GM04503 (cell line): ENCODE measurements around the gene NOL7.

Experiments used
- DNase-seq: peaks from one replicate; pipeline ENCODE4 v3.0.0-alpha.2; 2012; ENCODE audit warnings: low read depth

NOL7 gene

DNA sequence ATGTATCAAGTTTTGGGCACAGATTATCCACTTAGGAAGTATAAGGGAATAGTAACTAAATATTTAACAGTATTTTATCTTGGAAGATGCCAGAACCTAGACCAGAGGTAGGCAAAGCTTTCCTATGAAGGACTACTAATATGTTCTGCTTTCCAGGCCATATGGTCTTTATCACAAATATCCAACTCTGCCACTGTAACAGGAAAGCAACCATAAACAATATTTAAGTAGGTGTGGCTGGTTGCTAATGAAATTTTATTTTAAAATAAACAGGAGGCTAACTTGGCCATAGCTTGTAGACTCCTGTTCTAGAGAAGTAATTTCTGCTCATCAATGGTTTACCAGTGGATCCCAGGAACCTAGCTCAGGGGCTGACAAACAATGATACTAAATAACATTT, 39.4 kb downstream of the NOL7 start:
- DNase-seq = no peak

DNA sequence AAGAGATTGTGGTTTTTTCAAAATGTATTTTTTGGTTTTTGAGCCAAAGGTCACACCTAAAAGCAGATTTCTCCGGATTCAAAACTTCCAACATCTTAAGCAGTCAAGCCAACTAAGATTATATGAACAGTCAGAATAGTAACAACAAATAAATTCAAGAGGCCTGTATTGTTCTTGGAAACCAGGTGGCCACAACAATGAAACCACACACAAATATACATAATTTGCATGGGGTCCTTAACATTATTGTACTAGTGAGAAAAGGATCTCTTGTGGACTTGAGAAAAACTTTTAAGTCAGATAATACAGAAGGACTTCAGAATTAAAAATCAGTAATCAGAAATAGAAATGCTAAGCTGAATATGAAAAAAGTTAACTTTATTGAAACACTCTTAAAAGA, 40.6 kb downstream of the NOL7 start:
- no peak for DNase-seq

DNA sequence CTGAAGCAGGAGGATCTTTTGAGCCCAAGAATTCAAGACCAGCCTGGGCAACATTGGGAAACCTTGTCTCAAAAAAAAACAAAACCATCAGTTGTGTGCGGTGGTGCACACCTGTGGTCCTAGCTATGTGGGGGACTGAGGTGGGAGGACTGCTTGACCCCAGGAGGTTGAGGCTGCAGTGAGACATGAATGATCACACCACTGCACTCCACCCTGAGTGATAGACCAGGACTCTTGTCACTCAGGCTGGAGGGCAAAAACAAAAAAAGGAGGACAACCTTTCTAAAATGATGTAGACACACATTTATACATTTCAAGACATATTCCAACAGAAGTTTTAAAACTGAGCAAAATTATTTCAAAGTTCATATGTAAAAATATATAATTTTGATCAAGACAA, 45.1 kb downstream of the NOL7 start:
- DNase-seq = no peak

DNA sequence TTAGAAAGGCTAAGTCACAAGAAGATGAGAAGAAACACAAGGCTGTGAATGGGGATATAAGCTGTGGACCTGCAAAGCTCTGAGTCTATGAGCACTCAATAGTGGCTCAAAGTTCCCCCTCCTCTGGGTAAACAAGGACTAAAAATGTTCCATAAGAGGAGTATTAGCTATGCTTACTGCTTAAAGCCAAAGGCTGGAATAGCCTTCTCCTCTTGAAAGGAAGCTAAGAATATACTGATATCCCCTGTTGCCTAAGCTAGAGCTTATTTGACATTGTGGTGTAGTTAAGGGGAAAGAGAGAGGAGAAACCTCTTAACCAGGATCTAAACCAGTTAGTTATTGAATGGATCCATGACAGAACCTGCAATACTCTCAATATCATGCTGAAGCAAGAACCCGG, 45.8 kb downstream of the NOL7 start:
- DNase-seq = no peak

DNA sequence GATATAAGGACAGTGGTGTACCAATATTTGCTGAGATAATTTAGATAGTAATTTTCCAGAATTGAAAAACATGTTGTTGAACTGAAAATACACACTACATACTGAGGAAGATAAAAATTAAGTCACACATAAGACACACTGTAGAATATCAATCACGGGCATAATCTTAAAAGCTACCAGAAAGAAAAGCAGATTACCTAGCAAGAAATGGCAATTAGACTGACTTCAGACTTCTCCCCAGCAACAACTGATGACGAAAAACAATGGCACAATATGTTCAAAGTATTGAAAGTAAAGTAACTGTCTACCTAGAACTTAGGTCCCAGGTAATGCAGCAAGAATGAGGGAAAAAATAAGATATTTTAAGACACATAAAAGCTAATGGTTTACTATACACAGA, 46.5 kb downstream of the NOL7 start:
- no peak for DNase-seq

DNA sequence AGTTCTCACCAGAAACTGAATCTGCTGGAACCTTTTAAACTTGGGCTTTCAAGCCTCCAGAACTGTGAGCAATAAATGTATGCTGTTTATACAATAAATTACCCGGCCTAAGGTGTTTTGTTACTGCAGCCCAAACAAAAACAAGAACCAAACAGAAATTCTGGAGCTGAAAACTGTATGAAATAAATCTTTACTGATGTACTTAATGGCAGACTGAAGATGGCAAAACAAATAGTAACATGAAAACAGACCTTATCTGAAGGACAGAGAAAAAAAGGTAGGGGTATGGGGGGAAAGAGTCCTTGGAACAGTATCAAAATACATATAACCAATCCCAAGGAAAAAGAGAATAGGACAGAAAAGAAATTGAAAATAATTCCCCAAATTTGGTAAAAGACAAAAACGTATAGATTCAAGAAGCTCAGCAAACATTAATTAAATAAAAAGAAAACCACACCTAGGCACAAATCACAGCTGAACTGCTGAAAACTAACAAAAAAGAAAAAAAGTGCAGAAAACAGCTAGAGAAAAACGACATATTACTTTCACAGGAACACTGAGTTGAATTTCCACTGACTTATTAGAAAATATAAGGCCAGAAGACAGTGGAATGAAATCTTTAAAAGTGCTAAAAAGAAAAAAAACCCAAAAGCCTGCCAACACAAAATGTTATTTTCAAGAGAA, 47.7 kb downstream of the NOL7 start:
- no peak for DNase-seq

DNA sequence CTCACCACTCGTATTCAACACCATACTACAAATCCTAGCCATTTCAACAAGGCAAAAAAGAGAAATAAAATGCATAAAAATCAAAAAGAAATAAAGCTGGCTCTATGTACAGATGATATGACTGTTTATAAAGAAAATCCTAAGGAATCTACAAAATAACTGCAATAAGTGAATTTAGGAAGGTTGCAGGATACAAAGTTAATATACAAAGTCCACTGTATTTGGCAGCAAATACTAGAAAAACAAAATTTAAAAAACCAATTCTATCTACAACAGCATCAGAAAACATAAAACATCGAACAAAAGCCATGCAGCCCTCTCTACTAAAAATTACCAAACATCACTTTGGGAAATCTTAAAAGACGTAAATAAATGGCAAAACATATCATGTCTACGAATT, 48.9 kb downstream of the NOL7 start:
- no peak for DNase-seq

DNA sequence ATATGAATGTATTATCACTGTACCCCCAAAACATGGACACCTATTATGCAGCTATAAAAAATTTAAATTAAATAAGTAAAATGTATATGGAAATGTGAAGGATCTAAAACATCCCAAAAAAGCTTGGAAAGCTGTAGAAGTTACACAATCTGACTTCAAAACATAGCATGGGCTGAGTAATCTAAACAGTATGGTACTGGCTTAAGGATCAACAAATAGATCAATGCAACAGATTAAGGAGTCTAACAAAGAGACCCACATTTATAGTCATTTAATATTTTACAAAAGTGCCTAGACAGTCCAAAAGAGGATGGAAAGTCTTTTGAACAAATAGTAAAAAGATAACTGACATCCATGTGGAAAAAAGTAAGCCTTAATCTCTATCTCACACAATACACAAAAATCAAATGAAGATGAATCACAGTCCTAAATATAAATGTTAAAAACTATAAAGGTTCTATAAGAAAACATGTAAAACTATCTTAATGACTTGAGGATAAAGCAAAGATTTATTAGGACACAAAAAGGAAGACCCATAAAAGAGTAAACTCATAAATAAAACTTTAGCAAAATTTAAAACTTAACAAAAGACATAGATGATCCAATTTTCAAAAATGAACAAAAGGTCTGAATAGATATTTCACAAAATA, 49.7 kb downstream of the NOL7 start:
- no peak for DNase-seq

DNA sequence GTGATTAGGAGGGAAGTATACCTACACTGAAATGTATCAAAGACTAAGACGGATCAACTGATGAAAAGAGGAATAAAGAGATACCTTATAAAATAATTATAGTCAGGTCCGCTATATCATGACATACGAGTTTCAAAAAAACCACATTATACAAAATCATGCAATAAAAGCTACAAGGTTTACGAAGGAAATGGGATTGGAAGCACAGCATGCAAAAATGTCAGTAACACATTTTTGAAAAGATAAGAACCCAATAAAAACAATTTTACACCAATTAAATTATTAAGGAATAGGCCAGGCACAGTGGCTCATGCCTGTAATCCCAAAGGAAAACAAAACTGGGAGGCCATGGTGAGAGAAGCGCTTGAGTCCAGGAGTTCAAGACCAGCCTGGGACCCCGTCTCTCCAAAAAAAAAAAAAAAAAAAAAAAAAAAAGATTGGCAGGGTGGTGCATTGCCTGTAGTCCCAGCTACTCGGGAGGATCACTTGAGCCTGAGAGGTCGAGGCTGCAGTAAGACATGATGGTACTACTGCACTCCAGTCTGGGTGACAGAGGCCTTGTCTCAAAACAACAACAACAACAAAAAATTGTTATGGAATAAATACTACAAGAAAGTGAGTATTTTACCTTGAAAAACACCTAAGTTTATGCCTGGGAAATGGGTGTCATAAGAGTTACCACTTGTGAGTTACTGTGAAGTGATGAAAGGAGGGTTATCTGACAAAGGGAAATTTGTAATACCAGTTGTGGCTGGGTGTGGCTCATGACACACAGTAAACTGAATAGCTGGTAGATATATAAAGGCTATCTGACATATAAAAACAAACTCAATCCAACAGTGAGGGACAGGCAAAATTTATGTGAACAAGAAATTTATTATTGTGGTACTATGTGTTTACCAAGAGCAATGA, 51.3 kb downstream of the NOL7 start:
- DNase-seq = no peak

DNA sequence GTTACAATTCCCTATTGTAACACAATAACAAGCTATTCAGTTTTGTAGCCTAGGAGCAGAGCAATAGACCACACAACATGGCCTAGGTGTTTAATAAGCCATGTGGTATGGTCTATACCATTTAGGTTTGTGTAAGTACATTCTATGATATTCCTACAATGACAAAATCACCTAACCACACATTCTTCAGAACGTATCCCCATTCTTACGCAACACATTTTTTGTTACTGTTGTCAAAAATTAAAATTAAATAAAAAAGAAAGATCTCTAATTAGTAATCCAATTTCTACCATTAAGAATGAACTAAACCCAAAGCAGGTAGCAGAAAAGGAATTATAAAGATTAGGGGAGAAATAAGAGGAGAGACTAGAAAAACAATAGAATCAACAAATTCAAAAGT, 52.5 kb downstream of the NOL7 start:
- DNase-seq = no peak

DNA sequence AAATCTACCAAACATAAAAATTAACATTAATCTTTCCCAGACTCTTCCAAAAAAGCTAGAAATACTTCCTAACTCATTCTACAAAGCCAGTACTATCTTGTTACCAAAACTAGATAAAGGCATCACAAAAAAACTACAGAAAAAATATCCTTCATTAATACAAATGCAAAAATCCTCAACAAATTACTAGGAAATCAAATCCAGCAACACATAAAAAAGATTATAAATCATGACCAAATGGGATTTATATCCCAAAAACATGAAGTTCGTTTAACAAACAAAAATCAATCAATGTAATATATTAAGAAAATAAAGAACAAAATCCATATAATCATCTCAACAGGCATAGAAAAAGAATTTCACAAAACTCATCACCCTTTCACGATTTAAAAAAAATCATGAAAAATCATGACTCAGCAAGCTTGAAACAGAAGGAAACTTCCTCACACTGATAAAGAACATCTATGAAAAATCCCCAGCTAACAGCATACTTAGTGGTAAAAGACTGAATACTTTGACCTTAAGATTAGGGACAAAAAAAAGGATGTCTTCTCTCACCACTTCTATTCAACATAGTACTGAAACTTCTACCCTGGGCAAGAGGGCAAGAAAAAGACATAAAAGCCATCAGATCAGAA, 53.3 kb downstream of the NOL7 start:
- no peak for DNase-seq

DNA sequence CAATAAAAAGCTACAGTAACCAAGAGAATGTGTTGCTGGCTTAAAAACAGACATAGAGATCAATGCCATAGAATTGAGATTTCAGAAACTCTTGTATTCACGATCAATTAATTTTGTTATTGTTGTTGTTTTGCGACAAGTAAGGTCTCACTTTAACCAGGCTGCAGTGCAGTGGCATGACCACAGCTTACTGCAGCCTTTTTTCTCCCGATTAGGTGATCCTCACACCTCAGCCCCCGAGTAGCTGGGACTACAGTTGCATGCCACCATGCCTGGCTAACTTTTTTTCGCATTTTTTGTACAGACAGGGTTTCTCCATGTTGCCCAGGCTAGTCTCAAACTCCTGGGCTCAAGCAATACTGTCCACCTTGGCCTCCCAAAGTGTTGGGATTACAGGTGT, 54.3 kb downstream of the NOL7 start:
- no peak for DNase-seq
